Muscle of leg (tissue), 11 donors: ENCODE measurements around the gene AGTRAP. TPM values are rescaled to one million over a fixed set of nuclear protein-coding genes. Genes with fewer than 3 reads are reported as not detected.

ENCODE experiments used
- DNase-seq: peaks from one replicate; pipeline ENCODE4 v3.0.0; 2013
- H3K27ac ChIP-seq: one replicate; pipeline ENCODE4 v1.5.1; 2013; ENCODE audit warnings: mild to moderate bottlenecking, low read length, control low read depth
- H3K27me3 ChIP-seq: one replicate; pipeline ENCODE4 v1.6.1; 2013; ENCODE audit warnings: low read length; ENCODE audit not compliant: control insufficient read depth, insufficient read depth
- H3K36me3 ChIP-seq: one replicate; pipeline ENCODE4 v1.6.1; 2013; ENCODE audit warnings: low read length; ENCODE audit not compliant: control insufficient read depth, insufficient read depth
- H3K4me1 ChIP-seq: one replicate; pipeline ENCODE4 v1.6.1; 2013; ENCODE audit warnings: low read length; ENCODE audit not compliant: control insufficient read depth, insufficient read depth
- H3K4me3 ChIP-seq: one replicate; pipeline ENCODE4 v1.5.1; 2013; ENCODE audit warnings: low read length, control low read depth
- H3K9me3 ChIP-seq: replicated peaks from 2 replicates; pipeline ENCODE4 v1.6.1; 2013; ENCODE audit warnings: low read depth, low read length; ENCODE audit not compliant: control insufficient read depth
- WGBS: methylation state at CpG from one replicate; pipeline ENCODE4 v1.1.5; 2013; ENCODE audit warnings: missing lambda C conversion rate; ENCODE audit not compliant: insufficient coverage; 5-methylcytosine and 5-hydroxymethylcytosine counted together
- polyA plus RNA-seq, 8 donors: library from polyadenylated mRNA; unstranded; fragments of 120-200 nt; gene quantifications; one replicate each; pipeline versions ENCODE4 v1.2.1 to v1.2.3, GENCODE V29; 2013; ENCODE audit warnings: inconsistent platforms in 1 of 8, low replicate concordance in 1 of 8; ENCODE audit not compliant: insufficient read length in 8 of 8, insufficient read depth in 1 of 8
- total RNA-seq: library from RNA; stranded (reverse); fragments of 120-200 nt; gene quantifications from one replicate; pipeline ENCODE4 v1.2.4, GENCODE V29; 2013

Gene AGTRAP
- total and polyA plus RNA-seq, 9 donors = 14.8 to 24.8 (median 17.9) TPM

DNA sequence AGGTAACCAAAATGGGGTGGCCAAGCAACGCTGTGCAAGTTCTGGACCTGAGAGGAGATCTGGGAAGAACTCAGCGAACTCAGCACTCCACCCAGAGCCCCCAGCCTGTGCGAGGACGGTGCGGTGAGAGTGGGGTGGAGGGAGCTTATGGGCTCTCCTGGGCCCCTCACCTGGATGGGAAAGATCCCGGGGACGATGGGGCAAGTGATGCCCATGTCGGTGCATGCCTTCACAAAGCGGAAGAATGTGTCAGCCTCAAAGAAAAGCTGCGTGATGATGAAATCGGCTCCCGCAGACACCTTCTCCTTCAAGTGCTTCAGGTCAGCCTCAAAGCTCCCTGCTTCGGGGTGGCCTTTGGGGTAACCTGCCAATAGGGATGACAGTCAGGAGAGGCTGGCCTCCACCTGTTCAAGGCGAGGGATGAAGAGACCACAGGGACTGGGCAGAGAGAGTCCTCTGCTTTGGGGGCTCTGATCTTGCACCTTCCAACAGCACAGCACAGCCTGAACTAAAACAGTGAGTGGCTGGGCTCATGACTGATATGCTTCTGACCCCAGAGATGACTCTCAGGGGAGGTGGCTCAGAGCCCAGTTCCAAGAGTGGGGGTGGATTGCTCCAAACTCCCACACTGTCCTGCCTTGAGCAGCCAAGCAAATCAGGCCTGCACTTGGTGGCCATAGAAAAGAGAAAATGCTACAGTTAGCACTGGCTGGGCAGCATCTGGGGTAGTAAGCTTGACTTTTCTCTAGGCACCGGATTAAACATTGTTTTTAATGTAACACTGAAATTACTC is 60.3 kb downstream of the AGTRAP start:
- H3K4me1 ChIP-seq = peaks cover 40% of the 10 kb centered on the region
- peak overlapping the region; percentile 65 for H3K27ac ChIP-seq
- no peaks in the 10 kb centered on the region for H3K9me3 ChIP-seq
- 85% methylated on average over 10 of the region's 15 CpGs for WGBS
- peak; percentile 56 for DNase-seq
- peaks cover 81% of the 10 kb centered on the region for H3K36me3 ChIP-seq
- H3K27me3 ChIP-seq = no peaks in the 10 kb centered on the region
- no peak overlapping the region for H3K4me3 ChIP-seq

DNA sequence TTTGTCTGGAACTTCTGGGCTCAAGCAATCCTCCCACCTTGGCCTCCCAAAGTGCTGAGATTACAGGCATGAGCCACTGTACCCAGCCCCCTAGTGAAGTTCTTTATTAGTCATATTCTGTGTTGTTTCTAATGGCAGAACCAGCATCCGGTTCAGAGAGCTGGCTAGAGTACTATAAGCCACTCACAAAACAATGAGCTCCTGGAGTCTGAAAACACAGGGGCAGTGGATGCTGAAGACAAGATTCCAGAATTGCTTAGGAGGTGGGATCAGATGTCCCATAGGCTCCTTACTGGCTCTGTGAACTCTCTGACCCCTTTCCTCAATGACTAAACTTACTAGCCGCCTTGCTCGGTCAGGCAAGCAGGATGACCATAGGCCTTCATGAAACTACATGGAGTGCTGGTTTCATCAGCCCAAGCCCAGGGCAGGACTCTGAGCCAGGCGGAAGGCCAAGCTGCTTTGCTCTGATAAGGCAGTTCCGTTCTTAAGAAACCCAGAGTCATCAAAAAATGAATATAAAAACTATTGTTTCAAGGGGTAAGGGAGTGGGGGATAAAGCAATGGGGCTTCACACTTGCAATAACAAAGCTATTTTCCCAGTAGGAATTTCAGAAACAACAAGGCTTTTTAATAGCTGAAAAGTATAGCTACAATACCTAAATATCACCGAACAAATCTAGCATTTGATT is 61.7 kb downstream of the AGTRAP start:
- Histone ChIP-seq H3K36me3 (peaks cover 71% of the 10 kb centered on the region), H3K4me1 (peaks cover 36% of the 10 kb centered on the region), H3K4me3 (no peak overlapping the region), H3K27me3 (no peaks in the 10 kb centered on the region), H3K9me3 (no peaks in the 10 kb centered on the region), H3K27ac (no peak overlapping the region)
- DNase-seq = no peak
- 77% methylated on average over 3 of the region's 6 CpGs for WGBS

DNA sequence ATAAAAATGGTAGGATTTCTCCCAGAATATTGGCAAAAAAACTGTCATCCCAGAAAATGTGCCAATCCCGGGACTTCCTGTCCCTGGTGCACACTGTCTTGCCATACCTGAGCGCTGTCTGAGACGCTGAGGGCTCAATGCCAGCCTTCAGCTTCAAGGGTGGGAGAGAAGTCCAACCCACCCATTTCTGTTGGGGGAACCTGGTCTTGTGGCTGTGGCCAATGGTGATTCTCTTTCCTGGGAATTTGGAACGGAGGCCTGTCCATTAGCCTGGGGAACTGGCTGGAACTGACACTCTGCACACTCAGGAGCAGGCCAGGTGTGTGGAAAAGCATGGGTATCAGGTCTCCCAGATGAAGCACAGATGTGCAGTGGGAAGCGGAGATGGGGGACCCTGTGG is 63.2 kb downstream of the AGTRAP start:
- Histone ChIP-seq H3K4me1 (peaks cover 48% of the 10 kb centered on the region), H3K27me3 (no peaks in the 10 kb centered on the region), H3K27ac (no peak overlapping the region), H3K4me3 (no peak overlapping the region), H3K36me3 (peaks cover 60% of the 10 kb centered on the region), H3K9me3 (no peaks in the 10 kb centered on the region)
- no peak for DNase-seq
- WGBS = 95% methylated on average over 4 of the region's 5 CpGs

DNA sequence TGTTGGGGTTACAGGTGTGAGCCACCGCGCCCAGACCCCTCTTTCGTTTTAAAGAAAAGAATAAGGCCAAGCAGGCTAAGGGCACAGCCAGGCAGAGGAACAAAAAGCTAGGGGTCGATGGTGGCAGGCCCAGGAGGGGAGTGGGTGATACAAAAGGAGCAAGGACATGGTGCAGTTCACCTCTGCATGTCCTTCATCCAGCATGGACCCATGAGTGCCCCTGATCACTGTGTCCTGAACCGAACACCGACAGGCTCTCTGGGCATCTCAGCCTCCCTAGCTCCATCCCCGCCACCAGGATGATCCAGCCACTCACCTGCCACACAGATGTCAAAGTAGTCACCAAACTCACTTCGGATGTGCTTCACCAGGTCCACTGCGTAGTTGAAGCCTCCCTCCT is 64.0 kb downstream of the AGTRAP start:
- no peak overlapping the region for H3K27ac ChIP-seq
- 96% methylated on average over 7 of the region's 9 CpGs for WGBS
- H3K9me3 ChIP-seq = no peaks in the 10 kb centered on the region
- peaks cover 52% of the 10 kb centered on the region for H3K36me3 ChIP-seq
- DNase-seq = no peak
- no peak overlapping the region for H3K4me3 ChIP-seq
- no peaks in the 10 kb centered on the region for H3K27me3 ChIP-seq
- H3K4me1 ChIP-seq = peaks cover 53% of the 10 kb centered on the region

DNA sequence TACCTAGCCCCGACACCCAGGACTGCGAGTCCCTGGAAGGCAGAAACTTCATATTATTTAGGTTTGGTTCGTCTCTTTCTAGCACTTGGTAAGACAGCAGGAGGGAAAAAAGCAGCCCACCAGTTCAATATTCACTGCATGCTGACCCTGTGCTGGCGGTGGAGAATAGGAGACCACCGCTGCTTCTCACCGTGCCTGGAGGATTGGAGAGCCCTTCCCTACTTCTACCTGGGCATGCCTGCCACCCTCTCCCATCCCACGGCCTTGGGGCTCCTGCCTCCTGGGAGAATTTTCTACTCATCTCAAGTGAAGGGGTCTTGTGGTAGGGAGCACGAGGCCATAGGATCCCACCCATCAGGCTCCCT is 64.4 kb downstream of the AGTRAP start:
- no CpG with 5 or more reads among the region's 8 CpGs for whole genome bisulfite sequencing
- no peaks in the 10 kb centered on the region for H3K9me3 ChIP-seq
- no peak overlapping the region for H3K27ac ChIP-seq
- no peak for DNase-seq
- H3K4me1 ChIP-seq = peaks cover 50% of the 10 kb centered on the region
- H3K4me3 ChIP-seq = no peak overlapping the region
- no peaks in the 10 kb centered on the region for H3K27me3 ChIP-seq
- H3K36me3 ChIP-seq = peaks cover 48% of the 10 kb centered on the region

Other genes with a start within 250 kb of the AGTRAP start
- gene FBXO2, start 81.7 kb upstream of the AGTRAP start, total RNA-seq = 0.58 TPM
- gene FBXO2, start 81.7 kb upstream of the AGTRAP start, polyA plus RNA-seq = 1 to 10 TPM in 2 of 8 donors, under 1 TPM in 6; 0.09 to 4.5 (median 0.42) TPM
- gene FBXO44, start 81.3 kb upstream of the AGTRAP start, total RNA-seq = 4.8 TPM
- 1 to 10 TPM; 4.1 to 8.3 (median 4.5) TPM for gene FBXO44, start 81.3 kb upstream of the AGTRAP start, polyA plus RNA-seq
- 5.2 TPM for gene FBXO6, start 71.9 kb upstream of the AGTRAP start, total RNA-seq
- gene FBXO6, start 71.9 kb upstream of the AGTRAP start, polyA plus RNA-seq = 1 to 10 TPM; 2.7 to 5.9 (median 4.9) TPM
- gene MAD2L2, start 55.0 kb upstream of the AGTRAP start, total RNA-seq = 35.0 TPM
- 10 to 100 TPM; 25.1 to 39.9 (median 30.8) TPM for gene MAD2L2, start 55.0 kb upstream of the AGTRAP start, polyA plus RNA-seq
- gene DRAXIN, start 44.4 kb upstream of the AGTRAP start, total RNA-seq = 0.27 TPM
- gene DRAXIN, start 44.4 kb upstream of the AGTRAP start, polyA plus RNA-seq = under 1 TPM; 0.20 to 0.56 (median 0.30) TPM
- 20.6 TPM for gene C1orf167, start 26.1 kb downstream of the AGTRAP start, total RNA-seq
- gene C1orf167, start 26.1 kb downstream of the AGTRAP start, polyA plus RNA-seq = 10 to 100 TPM in 5 of 8 donors, 1 to 10 TPM in 3; 3.1 to 24.9 (median 12.4) TPM
- gene MTHFR, start 69.8 kb downstream of the AGTRAP start, total RNA-seq = 31.9 TPM
- 10 to 100 TPM; 23.8 to 50.1 (median 35.9) TPM for gene MTHFR, start 69.8 kb downstream of the AGTRAP start, polyA plus RNA-seq
- 7.5 TPM for gene CLCN6, start 70.1 kb downstream of the AGTRAP start, total RNA-seq
- 10 to 100 TPM in 7 of 8 donors, 1 to 10 TPM in 1; 8.8 to 16.2 (median 12.0) TPM for gene CLCN6, start 70.1 kb downstream of the AGTRAP start, polyA plus RNA-seq
- 0.93 TPM for gene NPPA, start 111.6 kb downstream of the AGTRAP start, total RNA-seq
- gene NPPA, start 111.6 kb downstream of the AGTRAP start, polyA plus RNA-seq = 1 to 10 TPM; 1.1 to 3.2 (median 2.2) TPM
- gene NPPB, start 122.8 kb downstream of the AGTRAP start, total RNA-seq = not detected
- not detected for gene NPPB, start 122.8 kb downstream of the AGTRAP start, polyA plus RNA-seq
- 24.3 TPM for gene KIAA2013, start 190.3 kb downstream of the AGTRAP start, total RNA-seq
- gene KIAA2013, start 190.3 kb downstream of the AGTRAP start, polyA plus RNA-seq = 10 to 100 TPM; 28.7 to 39.3 (median 34.8) TPM
- gene PLOD1, start 198.6 kb downstream of the AGTRAP start, total RNA-seq = 118 TPM
- gene PLOD1, start 198.6 kb downstream of the AGTRAP start, polyA plus RNA-seq = 100 to 1,000 TPM; 138 to 243 (median 184) TPM
- gene MFN2, start 244.3 kb downstream of the AGTRAP start, total RNA-seq = 51.9 TPM
- 10 to 100 TPM; 52.8 to 73.4 (median 60.0) TPM for gene MFN2, start 244.3 kb downstream of the AGTRAP start, polyA plus RNA-seq